Keratinocyte (primary cell): ENCODE measurements around the gene HSD17B14.

Experiments used
- CTCF ChIP-seq, 3 experiments: IDR thresholded peaks in 1 of 3; conservative IDR thresholded peaks in 1 of 3; optimal IDR thresholded peaks in 1 of 3; 2 replicates in 2 of 3; 3 replicates in 1 of 3; pipeline versions ENCODE3 to v1.5.1; 2011; ENCODE audit warnings: low read length in 3 of 3, mild to moderate bottlenecking in 3 of 3, moderate library complexity in 2 of 3, control low read depth in 1 of 3, inconsistent platforms in 1 of 3; ENCODE audit not compliant: insufficient read depth in 2 of 3; ENCODE audit errors: extremely low read depth in 1 of 3
- EZH2 ChIP-seq: IDR thresholded peaks from one replicate; pipeline ENCODE4 v1.6.1; 2012; ENCODE audit warnings: inconsistent platforms, mild to moderate bottlenecking, low read length, moderate library complexity

- no peak for TF ChIP-seq CTCF (optimal IDR thresholded peaks at IDR 0.05 in 1 of 3, IDR thresholded peaks at IDR 0.05 in 1 of 3, conservative IDR thresholded peaks at IDR 0.05 in 1 of 3; ENCODE audit: extremely low read depth in 1 of 3, insufficient read depth in 2 of 3, low read length in 3 of 3)
- TF ChIP-seq EZH2: no peak
Observed at GRCh38 chr19:48814895-48815294, 21.4 kb downstream of the HSD17B14 start.
